A549 treated with GW870086 at 1 μM for 4 hours (cell line): ENCODE measurements around the gene SANBR. TPM values are rescaled to one million over a fixed set of nuclear protein-coding genes. Genes with fewer than 3 reads are reported as not detected.

Experiments
- total RNA-seq: library from RNA; stranded (reverse); fragments of 200-300 nt; extraction: Qiagen RNA extraction; gene quantifications from 5 replicates; pipeline ENCODE4 v1.2.3, GENCODE V29; 2022; ENCODE audit warnings: low read depth

The SANBR gene
- total RNA-seq, result 11.1 to 14.0 TPM (median 12.4 TPM) in 5 replicates

DNA sequence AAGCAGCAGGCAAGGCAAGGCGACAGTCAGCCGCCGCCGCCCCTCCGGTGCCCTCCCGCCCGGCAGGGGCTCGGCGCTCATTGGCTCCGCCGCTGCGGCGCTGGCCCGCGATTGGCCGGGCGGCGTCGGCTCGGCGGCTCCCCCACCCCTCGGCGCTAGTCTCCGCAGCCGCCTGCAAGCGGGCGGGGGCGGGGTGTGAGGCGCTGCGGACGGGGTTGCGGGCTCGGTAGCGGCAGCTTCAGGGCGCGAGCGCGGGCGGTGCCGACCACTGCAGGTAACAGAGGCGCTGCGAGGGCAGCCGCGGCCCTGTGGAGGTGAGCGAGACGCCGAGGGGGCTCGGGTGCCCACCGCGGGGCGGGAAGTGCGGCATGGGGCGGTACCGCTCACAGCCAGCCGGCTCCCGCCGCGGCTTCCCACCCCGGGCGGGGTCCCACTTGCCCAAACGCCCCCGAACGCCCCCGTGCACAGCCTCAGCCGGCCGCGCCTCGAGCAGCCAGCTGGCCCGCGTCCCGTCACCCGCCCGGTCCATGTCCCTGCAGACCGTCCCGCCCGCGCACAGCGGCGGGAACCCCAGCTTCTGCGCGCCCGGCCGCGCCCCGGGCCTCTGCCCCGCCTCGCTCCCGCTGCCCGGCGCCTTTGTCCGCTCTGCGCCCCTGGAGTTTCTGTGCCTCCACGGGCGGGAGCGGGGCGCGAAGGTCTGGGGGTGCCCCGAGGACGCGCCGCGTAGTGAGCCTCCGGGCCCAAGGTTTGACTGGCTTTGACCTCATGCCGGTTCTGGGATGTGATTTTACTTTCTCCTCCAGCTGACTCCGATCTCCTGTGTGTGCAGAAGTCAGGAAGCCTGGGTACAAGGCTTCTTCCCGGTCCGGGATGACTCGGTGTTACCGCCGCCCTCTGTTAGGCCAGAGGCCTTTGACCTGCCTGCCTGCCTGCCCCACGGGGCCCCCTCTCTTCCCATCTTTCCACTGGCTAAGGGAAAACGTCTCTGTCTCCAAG is at the start of gene SANBR:
Gene SANBR, plus strand, starts transcription at position 158 of the 996 bp plus-strand sequence. CDS start 4,480 bp downstream, outside the sequence.

DNA sequence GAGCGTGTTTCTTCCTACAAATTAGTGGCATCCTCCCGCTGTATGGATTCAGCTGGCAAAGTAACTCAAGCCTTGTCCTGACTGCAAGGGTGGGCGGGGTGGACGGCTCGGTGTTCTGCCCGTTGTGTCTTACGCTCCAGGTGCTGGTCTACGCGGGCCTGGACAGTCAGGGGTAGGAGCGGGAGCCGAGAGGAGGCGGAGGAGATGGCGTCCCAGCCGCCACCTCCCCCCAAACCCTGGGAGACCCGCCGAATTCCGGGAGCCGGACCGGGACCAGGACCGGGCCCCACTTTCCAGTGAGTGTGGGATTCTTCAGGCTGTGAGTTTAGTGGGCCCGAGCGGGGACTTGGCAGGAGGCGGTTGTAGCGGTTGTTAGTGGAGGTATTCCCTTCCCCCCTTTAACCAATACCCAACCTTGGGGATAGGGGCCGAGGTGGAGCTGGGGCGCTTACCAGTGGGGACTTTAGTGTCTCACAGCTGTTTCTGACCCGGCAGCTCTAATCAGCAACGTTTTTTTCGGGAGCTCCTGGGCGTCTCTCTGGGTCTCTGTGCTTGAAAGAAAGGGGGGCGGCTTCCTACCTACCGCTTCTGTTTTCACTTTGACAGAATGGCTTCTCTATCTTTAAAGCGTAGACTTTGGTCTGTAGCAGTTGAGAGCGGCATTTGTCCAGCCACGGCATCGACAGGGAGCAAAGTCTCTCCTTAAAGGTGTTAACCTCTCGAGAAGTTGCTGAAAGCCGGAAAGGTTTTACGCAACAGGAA is 47.9 kb upstream of the SANBR start, which contains the start of the genes PEX13 and PUS10:
Gene PEX13, plus strand, starts transcription at position 165 of the 762 bp plus-strand sequence. Its CDS starts 40 bp downstream, at position 205.
Gene PUS10, minus strand, starts transcription at position 700 of the 762 bp plus-strand sequence. CDS start 6,365 bp downstream, outside the sequence.

Other genes with a start within 250 kb of the SANBR start
- 1.7 to 3.3 TPM (median 2.5 TPM) in 5 replicates for gene REL, start 184.3 kb upstream of the SANBR start, total RNA-seq
- 12.7 to 16.0 TPM (median 15.4 TPM) in 5 replicates for gene PEX13, start 48.2 kb upstream of the SANBR start, total RNA-seq
- gene PUS10, start 47.6 kb upstream of the SANBR start, total RNA-seq, result 2.2 to 3.8 TPM (median 2.7 TPM) in 5 replicates
- gene C2orf74, start 96.3 kb downstream of the SANBR start, total RNA-seq, result 16.0 to 19.5 TPM (median 16.4 TPM) in 5 replicates